Measurements from ENCODE around the gene PIP4P1.
"Not testable (repeated sequence)": the region's sequence is repeated elsewhere in the genome, so short reads cannot be mapped to it uniquely, and the experiment has no call there.

The PIP4P1 gene

DNA sequence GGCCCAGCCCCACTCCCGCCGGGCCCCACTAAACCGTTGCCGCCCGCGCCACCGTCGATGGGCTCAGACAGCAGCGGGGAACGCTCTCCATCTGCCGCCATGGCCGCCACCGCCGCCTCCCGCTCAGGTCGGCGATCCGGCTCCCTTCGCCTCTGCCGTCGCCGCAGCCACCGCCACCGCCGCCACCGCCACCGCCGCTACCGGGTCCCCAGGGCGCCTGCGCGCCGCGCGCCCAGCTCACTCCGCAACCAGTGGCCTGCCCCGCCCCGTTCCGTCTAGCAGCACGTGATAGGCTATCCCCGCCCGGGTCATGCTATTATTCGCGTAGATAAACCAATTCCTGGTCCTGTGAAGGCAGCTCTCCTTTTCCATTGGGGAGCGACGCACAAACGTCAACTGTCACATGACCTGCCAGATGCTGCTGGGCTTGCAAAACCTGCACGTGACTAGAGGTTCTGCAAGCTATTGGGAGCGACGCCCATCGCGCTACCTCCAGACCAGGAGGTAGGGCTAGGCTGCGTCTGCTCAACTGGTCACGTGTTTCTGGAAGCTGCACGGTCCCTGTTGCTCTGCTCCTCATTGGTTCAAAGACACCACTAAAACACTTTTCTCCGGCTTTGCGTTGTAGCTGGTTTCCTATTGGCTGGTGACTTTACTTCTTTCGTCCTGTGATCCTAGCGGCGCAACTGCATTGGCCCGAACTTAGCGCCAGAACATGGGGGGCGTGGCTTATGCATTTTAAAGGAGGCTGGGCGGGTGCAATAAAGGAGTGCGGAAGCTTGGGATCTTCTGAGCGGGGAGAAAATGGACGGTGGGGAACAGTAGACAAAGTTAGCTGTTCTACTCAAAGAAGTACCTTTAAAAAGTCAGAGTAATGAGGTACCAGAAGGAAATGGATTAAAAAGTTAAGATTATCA lies at the start of gene PIP4P1:
TSS of gene PIP4P1 (minus strand) at position 210 of the 917 bp plus-strand sequence. CDS start at position 101, 109 bp downstream.
- peak within 1 kb of the TSS; percentile 82 for H3K4me3 ChIP-seq (ENCODE audit: low read depth, low read length)
- peak; percentile 100 for DNase-seq (ENCODE audit: low read depth)

- DNase-seq (ENCODE audit: low read depth) = no peak
- H3K4me3 ChIP-seq (ENCODE audit: low read depth, low read length) = no peak overlapping the region
These were observed 47.1 kb upstream of the PIP4P1 start for GRCh38 chr14:20508367-20508766.

DNA sequence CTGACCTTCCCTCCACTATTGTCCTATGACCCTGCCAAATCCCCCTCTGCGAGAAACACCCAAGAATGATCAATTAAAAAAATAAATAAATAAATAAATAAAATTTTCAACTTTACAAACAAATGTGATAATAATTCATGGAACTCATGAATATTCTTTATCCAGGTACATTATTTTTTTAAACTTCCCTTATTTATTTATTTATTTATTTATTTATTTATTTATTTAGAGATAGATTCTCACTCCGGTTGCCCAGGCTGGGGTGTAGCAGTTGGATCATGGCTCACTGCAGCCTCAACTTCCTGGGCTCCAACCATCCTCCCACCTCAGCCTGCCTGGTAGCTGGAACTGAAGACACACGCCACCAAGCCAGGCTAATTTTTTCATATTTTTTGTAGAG lies 46.3 kb upstream of the PIP4P1 start:
- DNase-seq (ENCODE audit: low read depth); H3K4me3 ChIP-seq (ENCODE audit: low read depth, low read length): not testable (repeated sequence)

- not testable (repeated sequence) for DNase-seq (ENCODE audit: low read depth); H3K4me3 ChIP-seq (ENCODE audit: low read depth, low read length)
These were observed 45.5 kb upstream of the PIP4P1 start for GRCh38 chr14:20506752-20507151.

GRCh38 chr14:20506276-20506675 lies 45.0 kb upstream of the PIP4P1 start:
- DNase-seq (ENCODE audit: low read depth); H3K4me3 ChIP-seq (ENCODE audit: low read depth, low read length): not testable (repeated sequence)

DNA sequence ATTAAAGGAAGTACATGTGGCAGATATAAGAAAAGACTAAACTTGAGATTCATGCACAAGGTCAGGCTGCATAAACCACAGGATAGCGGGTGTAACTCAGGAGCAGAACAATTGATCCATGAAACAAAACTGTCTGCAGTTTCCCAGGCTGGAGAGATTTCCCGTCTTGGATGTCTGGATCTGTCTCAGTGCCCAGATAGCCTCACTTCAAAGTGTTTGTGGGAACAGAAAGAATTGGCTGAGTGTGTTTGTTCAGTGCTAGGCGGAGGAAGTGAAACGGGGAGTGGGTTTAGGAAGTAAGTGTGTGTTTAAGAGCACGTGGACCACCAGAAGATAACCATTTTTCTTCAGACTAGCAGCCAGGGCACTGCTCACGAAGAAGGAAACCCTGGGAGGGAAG lies 42.7 kb upstream of the PIP4P1 start:
- H3K4me3 ChIP-seq (ENCODE audit: low read depth, low read length) = no peak overlapping the region
- no peak for DNase-seq (ENCODE audit: low read depth)

DNA sequence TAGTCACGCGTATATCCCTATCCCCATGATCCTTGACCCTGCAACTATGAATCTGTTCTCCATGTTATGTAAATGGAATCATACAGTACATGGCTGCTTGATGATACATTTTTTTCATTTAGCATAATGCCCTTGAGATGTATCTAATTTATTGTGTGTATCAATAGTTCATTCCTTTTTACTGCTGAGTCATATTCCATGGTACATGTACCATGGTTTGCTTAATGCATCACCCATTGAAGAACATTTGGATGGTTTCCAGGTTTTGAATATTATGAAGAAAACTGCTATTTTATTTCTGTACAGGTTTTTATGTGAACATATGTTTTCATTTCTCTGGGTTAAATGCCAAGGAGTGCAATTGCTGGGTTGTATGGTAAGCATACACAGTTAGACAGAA lies 40.1 kb upstream of the PIP4P1 start:
- DNase-seq (ENCODE audit: low read depth) = peak; percentile 47

GRCh38 chr14:20499881-20500280 lies 38.6 kb upstream of the PIP4P1 start:
- H3K4me3 ChIP-seq (ENCODE audit: low read depth, low read length) = no peak overlapping the region
- no peak for DNase-seq (ENCODE audit: low read depth)

More for the DNA sequence above, 40.1 kb upstream of the PIP4P1 start:
- no peak overlapping the region for H3K4me3 ChIP-seq (ENCODE audit: low read depth, low read length)

GRCh38 chr14:20499108-20499507 lies 37.9 kb upstream of the PIP4P1 start:
- DNase-seq (ENCODE audit: low read depth) = no peak
- H3K4me3 ChIP-seq (ENCODE audit: low read depth, low read length) = no peak overlapping the region

DNA sequence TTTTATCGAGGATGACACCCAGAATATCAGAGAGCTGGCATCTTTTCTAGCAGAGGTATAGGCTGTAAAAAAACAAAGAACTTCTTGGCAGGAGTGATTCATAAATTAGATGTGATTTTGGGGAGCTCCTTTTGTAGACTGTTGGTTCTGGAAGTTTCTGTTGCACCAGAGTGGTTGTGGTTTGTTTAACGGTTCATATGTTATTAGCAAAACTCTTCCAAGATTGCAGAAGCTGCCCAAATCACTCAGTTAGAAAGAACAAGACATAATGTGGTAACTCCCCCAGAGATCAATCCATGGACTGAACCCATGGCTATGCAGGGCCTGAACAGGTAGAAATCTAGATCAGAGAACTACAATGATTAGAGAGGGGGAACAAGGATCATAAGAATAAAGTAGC lies 37.4 kb upstream of the PIP4P1 start:
- H3K4me3 ChIP-seq (ENCODE audit: low read depth, low read length) = no peak overlapping the region
- DNase-seq (ENCODE audit: low read depth) = no peak

DNA sequence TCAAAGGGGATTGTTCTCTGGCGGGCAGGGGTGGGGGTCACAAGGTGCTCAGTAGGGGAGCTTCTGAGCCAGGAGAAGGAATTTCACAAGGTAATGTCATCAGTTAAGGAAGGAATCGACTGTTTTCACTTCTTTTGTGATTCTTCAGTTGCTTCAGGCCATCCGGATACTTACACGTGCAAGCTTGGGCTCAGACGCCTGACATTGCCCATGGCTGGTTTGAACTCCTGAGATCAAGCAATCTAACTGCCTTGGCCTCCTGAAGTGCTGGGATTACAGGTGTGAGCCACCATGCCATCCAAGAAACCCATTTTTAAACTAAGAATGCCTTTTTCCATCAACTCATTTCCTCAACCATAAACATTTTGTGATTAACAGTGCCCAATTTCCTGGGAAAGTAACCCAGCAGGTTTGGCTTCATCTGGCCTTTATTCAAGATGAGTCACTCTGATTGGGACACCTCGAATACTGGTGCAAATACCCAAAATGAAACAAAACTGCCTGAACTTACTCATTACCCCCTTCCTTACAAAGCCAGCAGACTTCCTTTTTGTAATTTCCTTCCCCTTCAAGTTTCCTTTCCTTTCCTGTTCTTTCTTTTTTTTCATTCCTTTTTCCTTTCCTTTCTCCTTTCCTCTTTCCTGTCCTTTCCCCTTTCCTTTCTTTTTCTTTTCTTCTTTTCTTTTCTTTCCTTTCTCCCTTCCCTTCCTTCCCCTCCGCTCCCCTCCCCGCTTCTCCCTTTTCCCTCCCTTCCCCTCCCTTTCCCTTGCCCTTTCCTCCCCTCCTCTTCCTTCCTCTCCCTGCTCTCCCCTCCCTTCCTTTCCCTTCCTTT lies 33.9 kb upstream of the PIP4P1 start:
- H3K4me3 ChIP-seq (ENCODE audit: low read depth, low read length) = no peak overlapping the region
- no peak for DNase-seq (ENCODE audit: low read depth)

DNA sequence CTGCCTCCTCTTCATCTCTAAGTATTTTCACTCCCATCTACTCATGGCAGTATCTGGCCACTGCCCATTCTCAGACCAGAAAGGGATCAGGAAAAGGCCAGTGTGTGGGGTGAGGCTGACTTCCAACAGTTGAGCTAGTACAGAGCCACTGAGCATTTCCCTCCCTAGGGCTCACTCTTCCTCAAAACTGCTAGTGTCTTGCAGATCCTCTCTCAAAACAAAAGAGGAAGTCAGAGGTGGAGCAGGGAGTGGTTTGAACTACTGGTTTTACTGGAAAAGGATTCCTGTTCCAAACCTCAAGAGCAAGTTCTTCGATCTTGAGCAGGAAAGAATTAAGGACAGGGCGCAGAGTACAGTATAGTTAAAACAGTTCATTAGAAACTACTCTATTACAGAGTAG lies 32.4 kb upstream of the PIP4P1 start:
- no peak for DNase-seq (ENCODE audit: low read depth)

GRCh38 chr14:20492486-20492885 lies 31.3 kb upstream of the PIP4P1 start:
- no peak for DNase-seq (ENCODE audit: low read depth)
- H3K4me3 ChIP-seq (ENCODE audit: low read depth, low read length) = no peak overlapping the region

More for the DNA sequence above, 32.4 kb upstream of the PIP4P1 start:
- H3K4me3 ChIP-seq (ENCODE audit: low read depth, low read length) = no peak overlapping the region

DNA sequence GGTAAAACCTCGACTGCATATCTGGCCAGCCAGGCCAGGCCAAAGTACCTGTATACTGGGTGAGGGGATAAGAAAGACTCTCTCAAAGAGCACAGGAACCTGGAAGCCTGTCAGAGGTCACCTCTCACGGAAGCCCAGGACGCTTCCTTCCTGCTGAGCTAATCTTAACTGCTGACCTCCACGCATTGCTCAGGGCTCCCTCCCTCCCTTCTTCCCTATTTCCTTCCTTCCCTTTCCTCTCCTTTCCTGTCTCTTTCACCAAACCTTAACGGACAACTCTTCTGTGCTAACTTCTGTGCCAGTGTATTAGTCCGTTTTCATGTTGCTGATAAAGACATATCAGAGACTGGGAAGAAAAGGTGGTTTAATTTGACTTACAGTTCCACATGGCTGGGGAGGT lies 29.3 kb upstream of the PIP4P1 start:
- DNase-seq (ENCODE audit: low read depth) = no peak
- H3K4me3 ChIP-seq (ENCODE audit: low read depth, low read length) = no peak overlapping the region

- no peak overlapping the region for H3K4me3 ChIP-seq (ENCODE audit: low read depth, low read length)
- no peak for DNase-seq (ENCODE audit: low read depth)
These were observed 28.1 kb upstream of the PIP4P1 start for GRCh38 chr14:20489093-20489994.

- no peak overlapping the region for H3K4me3 ChIP-seq (ENCODE audit: low read depth, low read length)
- DNase-seq (ENCODE audit: low read depth) = no peak
These were observed 26.1 kb upstream of the PIP4P1 start for GRCh38 chr14:20487396-20487725.

- H3K4me3 ChIP-seq (ENCODE audit: low read depth, low read length) = no peak overlapping the region
- DNase-seq (ENCODE audit: low read depth) = no peak
These were observed 25.6 kb upstream of the PIP4P1 start for GRCh38 chr14:20486684-20487395.

DNA sequence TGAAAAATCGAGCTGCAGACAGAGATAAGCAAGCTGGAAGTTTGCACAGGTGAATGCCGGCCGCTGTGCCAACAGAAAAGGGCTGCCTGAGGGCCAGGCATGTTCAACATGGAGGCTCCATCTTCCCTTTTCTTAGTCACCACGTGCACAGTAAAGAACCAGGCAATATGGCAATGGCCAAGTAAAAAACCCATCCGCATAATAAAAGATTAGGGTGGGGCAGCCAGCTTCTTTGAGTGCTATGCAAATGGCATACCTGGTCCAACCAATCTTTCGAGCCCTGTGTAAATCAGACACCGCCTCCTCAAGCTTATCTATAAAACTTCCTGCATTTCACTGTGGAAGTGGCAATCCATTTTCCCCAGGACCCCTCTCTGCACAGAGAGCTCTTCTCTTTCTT lies 24.7 kb upstream of the PIP4P1 start:
- H3K4me3 ChIP-seq (ENCODE audit: low read depth, low read length) = no peak overlapping the region
- DNase-seq (ENCODE audit: low read depth) = no peak

DNA sequence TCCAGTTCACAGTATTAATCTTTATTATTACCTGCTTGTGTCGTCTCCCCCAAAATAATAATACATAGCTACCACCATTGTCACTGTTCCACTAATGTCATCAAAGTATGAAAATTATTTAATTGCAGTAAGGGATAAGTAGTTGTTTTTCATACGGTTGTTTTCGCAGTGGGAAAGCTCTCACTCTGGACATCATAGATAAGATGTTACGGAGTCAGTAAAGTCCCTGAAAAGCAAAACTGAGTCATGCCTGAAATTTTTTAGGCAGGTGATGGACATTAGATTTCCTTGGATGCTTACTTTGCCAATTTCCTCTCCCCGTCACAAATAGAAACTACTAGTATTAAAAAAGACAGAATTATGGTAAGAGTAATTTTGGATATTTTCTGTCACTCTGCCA lies 21.1 kb upstream of the PIP4P1 start:
- DNase-seq (ENCODE audit: low read depth) = no peak
- no peak overlapping the region for H3K4me3 ChIP-seq (ENCODE audit: low read depth, low read length)
